Forelimb muscle (tissue), 1 donor: ENCODE data around the gene KRTAP10-7. TPM values are rescaled to one million over a fixed set of nuclear protein-coding genes. Genes with fewer than 3 reads are reported as not detected.
"Not testable (repeated sequence)": the region's sequence is repeated elsewhere in the genome, so short reads cannot be mapped to it uniquely, and the experiment has no call there.

Source experiments
- DNase-seq: peaks from one replicate; pipeline ENCODE4 v3.0.0-alpha.2; 2013; ENCODE audit warnings: low read depth
- polyA plus RNA-seq: library from polyadenylated mRNA; unstranded; fragments of 120-200 nt; gene quantifications from one replicate; pipeline ENCODE4 v1.2.1, GENCODE V29; 2013; ENCODE audit not compliant: insufficient read length

Gene KRTAP10-7
- polyA plus RNA-seq, 1 donor: not detected

GRCh38 chr21:44590311-44590721 lies 10.1 kb upstream of the KRTAP10-7 start:
- no peak for DNase-seq

DNA sequence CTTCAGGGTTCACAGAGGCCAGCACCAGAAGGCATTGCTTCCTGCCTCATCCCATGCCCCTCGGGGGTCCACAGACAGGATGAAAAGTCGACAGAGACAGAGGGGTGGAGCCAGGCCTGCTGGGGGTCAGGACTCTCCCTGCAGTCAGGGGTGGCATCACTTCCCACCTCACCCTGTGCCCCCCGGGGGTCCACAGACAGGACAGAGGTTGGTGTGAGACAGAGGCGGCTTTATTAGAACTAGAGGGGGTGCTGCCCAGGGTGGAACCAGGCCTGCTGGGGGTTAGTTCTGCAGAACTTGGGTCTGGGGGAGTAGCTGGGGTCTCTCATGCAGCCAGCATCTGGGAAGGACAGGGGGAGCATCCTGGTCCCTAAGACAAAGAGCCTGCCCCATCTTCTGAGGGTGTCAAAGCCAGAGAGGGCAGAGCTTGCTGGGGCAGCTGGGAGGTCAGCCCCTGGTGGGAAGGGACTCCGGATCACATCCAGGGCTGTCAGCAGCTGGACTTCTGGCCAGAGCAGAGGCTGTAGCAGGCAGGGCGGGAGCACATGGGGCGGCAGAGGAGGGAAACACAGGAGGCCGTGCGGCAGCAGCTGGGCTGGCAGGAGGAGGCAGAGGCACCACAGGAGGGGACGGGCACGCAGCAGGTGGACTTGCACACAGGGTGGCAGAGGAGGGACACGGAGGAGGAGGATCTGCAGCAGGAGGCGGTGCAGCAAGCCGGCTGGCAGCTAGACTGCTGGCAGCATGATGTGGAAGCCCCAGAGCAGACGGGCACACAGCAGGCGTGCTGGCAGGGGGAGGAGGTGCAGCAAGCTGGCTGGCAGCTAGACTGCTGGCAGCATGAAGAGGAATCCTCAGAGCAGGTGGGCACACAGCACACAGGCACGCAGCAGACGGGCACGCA lies 9.2 kb upstream of the KRTAP10-7 start:
- DNase-seq: not testable (repeated sequence)

DNA sequence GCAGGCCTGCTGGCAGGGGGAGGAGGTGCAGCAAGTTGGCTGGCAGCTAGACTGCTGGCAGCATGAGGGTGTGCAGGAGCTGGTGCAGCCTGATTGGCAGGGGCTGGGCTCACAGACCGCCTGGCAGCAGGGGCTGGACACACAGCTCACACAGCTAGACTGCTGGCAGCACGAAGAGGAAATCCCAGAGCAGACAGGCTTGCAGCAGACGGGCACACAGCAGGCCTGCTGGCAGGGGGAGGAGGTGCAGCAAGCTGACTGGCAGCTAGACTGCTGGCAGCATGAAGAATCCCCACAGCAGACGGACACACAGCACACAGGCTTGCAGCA lies 8.6 kb upstream of the KRTAP10-7 start:
- DNase-seq: not testable (repeated sequence)

- no peak for DNase-seq
Observed at GRCh38 chr21:44592446-44593311, 7.7 kb upstream of the KRTAP10-7 start, which contains the start of gene KRTAP10-6. TSS of gene KRTAP10-6 (minus strand) at chr21:44592505. CDS start at chr21:44592484, 21 bp downstream.

DNA sequence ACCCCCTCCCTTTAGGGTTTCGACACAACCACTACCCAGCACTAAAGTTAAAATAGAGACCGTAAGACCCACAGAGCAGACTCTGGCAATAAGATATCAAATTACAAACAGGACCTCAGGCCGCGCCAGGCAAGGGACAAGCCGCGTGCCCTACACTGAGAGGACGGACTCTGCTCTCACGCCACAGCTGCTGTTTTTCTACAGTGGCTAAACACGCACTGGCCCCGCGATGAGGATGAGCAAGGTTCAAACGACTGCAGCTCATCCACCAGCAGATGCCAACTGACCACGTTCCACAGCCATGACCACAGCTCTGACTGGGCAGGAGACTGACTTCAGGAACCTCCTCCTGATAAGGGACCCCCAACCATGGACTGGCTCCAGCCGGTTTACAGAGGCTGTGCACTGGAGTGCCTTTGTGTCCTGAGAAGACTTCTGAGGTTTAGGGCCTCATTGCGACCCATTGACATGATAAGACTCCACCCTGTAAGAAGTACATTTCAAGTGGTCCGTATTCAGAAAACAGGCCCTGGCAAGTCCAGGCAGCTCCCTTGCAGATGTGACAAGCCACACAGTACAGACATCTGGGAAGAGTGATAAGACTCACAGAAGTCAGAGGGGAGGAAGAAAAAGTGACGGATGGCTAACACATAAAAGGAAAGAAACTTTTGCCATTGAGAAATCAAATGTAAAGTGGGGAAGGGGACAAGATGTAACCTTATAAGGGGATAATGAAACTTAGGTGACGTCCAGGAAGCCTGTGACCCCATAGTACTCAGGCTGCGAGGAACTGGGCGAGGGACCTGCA lies 6.6 kb upstream of the KRTAP10-7 start:
- no peak for DNase-seq

GRCh38 chr21:44594406-44594916 lies 5.9 kb upstream of the KRTAP10-7 start:
- DNase-seq: no peak

DNA sequence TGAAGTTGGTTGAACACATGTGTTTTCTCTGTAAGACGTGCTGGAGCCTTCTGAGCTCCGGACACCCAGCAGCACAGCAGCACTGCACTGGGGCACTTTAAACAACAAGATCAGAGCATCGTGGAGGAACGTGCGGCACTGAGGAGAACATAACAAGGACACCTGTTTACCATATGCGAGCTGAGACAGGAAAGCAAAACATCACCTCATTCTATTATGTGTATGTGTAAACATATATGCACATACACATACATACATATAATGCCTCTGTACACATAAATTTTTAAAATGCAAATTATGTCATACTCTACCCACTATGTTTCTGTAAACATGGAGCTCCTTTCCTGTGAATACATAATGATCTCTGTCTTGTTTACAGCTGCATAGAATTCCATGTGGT lies 4.9 kb upstream of the KRTAP10-7 start:
- DNase-seq: no peak

DNA sequence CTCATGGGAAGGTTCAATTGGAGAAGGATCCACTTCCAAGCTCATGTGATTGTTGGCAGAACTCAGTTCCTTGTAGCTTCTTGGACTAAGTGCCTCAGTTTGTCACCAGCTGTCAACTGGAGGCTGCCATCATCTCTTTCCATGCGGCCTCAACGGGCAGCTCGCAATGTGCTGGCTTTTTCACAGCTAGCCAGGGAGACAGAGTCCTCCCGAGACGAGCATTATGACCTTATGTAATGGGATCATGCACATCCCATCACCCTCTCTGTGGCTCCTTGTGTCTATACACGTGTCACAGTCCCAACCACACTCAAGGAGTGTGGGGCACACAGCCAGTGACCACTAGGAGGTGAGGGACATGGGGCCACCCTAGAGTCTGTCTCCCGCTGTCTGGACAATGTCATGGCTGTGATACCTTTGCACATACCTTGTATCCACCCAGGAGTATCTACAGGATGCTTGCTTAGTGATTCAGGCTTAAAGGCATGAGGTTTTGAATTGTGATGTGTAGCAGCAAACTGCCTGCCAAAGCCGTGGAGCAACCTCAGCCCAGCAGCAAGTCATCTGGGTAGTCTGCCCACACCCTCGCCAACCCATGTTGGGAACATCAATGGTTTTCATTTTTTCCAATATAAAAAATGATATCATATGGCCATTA lies 4.2 kb upstream of the KRTAP10-7 start:
- no peak for DNase-seq

- no peak for DNase-seq
Observed at GRCh38 chr21:44598061-44598460, 2.3 kb upstream of the KRTAP10-7 start.

- DNase-seq: no peak
Observed at GRCh38 chr21:44599264-44600029, 950 bp upstream of the KRTAP10-7 start.

DNA sequence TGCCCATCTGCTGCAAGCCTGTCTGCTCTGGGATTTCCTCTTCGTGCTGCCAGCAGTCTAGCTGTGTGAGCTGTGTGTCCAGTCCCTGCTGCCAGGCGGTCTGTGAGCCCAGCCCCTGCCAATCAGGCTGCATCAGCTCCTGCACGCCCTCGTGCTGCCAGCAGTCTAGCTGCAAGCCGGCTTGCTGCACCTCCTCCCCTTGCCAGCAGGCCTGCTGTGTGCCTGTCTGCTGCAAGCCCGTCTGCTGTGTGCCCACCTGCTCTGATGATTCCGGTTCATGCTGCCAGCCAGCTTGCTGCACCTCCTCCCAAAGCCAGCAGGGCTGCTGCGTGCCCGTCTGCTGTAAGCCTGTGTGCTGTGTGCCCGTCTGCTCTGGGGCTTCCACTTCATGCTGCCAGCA lies 694 bp downstream of the KRTAP10-7 start:
- not testable (repeated sequence) for DNase-seq

GRCh38 chr21:44601596-44602462 lies 1.4 kb downstream of the KRTAP10-7 start:
- DNase-seq: no peak

- DNase-seq: no peak
Observed at GRCh38 chr21:44602463-44602850, 2.1 kb downstream of the KRTAP10-7 start.

GRCh38 chr21:44603109-44603875 lies 2.9 kb downstream of the KRTAP10-7 start:
- DNase-seq: no peak

DNA sequence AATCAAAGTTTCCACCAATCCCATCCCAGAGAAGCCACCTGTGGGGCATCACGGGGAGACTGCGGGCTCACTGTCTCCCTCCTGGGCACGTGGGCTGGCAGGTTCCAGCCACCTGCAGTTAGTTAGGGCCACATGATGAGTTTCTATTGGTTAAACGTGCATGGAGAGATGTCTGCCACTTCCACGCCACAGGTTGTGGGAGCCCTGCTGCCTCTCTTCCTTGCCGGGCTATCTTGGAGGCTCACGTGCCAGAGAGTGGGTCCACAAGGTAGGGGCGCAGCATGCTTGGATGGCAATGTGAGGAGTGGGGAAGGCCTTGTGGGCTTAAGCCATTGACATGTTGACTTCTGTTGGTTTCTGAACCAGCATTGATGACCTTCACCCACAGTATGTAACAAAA lies 3.5 kb downstream of the KRTAP10-7 start:
- DNase-seq: no peak

- no peak for DNase-seq
Observed at GRCh38 chr21:44606495-44606894, 6.1 kb downstream of the KRTAP10-7 start.

DNA sequence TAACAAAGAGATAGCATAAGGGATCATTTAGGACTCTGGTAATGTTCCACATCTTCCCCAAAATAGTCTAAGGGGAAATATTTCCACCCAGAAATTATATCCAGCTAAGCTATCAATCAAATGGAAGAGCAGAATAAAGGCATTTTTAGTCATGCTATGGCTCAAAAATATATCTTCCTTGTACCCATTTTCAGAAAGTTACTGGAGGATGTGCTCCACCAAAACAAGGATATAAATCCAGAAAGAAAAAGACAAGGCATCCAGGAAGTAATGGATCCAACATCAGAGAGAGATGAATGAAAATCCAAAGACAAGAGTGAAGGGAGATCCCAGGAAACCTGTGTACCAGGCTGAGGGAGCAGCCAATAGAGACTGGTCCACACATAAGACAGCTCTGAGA lies 8.8 kb downstream of the KRTAP10-7 start:
- DNase-seq: no peak

GRCh38 chr21:44610157-44610843 lies 9.9 kb downstream of the KRTAP10-7 start:
- not testable (repeated sequence) for DNase-seq
